Measurements from ENCODE around the gene BCL11A. TPM values are rescaled to one million over a fixed set of nuclear protein-coding genes. Genes with fewer than 3 reads are reported as not detected.

BCL11A gene
- total and polyA plus RNA-seq, 5 donors: 3.7 to 11.2 (median 8.5) TPM

Other genes starting within 250 kb of the BCL11A start
- gene PAPOLG, start 202.6 kb upstream of the BCL11A start, total RNA-seq: 1 to 10 TPM; 8.3 to 9.6 (median 9.2) TPM
- 4.5 TPM for gene PAPOLG, start 202.6 kb upstream of the BCL11A start, polyA plus RNA-seq